COLO668 (cell line): Measurements from ENCODE around the gene TPK1.
"Not testable (repeated sequence)": the region's sequence is repeated elsewhere in the genome, so short reads cannot be mapped to it uniquely, and the experiment has no call there.

Experiments used
- DNase-seq: peaks from one replicate; lab custom pipeline; 2025; ENCODE audit not compliant: unreplicated experiment; lab: John Stamatoyannopoulos, UW

The TPK1 gene

DNA sequence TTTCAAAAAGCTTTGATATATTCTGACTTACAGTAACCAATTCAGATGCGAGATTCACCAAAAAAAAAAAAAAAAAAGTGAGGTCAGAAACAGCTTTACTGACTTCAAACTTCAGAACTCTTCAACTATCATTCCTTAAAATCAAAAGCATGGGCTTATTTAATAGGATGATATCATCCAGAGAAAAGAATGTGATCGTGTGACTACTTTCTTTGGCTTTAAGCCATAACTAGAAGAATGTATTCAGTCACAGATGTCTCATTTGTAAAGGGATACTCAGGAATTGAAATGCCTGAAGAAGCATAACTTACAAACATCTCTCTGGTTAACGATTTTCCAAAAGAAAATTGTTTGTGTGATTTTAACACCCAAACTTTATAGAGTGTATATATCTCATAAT lies 11.5 kb downstream of the TPK1 start:
- no peak for DNase-seq

DNA sequence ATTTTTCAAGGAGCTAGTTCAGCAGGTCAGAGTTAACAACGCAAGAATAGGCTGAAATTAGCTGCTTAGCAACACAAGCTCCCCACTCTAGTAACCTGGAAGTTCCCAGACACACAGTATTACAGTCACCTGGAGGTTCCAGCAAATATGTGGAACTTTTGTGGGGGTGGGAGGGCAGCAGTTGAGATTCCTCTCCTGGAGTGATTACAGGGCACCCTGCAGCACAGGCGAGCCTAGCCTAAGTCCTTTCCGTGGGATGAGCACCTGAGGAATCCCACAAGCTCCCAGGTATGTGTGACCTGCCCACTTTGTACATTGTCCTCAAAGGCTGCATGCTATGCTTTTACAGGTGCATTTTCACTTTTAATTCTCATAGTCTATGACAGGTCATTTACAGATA lies 13.6 kb downstream of the TPK1 start:
- DNase-seq, result peak; percentile 8

DNA sequence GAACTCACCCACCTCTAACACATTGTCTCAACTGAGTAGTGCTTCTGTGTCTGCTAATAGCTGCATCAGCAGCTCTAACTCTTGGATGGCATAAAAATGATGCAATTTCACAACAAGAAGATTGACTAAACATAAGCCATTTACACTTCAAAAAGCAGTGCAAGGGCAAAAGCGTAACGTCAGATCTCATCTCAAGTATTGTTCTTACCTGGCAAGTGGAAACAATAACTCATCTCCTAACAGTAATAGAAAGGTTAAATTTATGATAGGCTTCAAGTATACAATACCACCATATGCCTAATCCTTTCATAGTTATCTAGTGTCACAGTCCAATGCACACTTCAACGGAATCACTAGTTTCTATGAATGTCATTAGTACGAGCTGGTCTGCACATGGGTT lies 14.8 kb downstream of the TPK1 start:
- peak; percentile 22 for DNase-seq

DNA sequence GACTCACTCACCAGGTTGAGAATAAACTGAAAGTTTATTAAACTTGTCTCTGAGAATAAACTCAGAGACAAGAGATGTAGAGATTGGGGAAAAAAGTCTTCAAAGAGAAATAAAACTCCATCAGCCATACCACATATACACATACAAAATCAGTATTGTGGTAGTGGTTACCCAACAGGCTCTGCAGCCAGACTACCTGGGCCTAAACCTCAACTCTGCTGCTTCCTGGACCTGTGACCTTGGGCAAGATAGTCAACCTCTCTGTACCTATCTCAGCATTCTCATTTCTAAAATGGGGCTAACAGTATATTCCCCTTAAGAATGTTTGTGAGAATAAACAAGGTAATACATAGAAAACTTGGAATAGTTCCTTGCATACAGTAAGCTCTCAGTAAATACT lies 15.3 kb downstream of the TPK1 start:
- no peak for DNase-seq

DNA sequence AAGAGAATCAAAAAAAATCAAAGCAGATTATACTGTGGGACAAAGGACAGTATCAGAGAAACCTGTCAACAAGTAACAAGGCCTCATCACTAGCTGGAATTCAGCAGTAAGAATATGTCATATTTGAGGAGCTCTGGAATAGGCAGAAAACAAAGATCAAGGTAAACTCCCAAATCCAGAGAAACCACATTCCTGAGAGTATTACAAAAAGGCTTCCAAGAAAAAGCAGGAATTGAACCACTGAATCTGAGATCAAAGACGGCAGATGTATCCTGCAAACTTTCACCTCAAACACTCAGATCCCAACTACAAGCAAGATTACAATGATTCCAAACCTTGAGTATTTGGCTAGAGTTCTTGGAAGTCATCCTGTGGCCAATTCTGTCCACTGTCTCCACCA lies 16.3 kb downstream of the TPK1 start:
- DNase-seq, result no peak

DNA sequence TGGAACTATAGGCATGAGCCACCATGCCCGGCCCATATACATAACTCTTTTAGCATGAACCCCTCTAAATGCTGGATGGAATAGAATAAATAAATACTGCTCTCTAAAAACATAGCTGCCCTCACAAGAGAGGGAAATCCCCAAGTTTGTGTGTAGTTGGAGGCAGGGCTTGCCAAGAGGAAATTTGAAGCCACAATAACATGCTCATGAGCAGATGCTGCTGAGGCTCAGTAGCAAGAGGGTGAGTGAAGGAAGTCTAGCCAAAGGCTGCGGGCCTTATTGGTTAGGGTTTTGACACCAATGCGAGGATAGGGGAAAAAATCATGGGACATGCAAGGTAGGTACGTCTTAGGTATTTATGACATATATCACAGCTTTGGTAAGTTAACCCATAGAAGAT lies 17.3 kb downstream of the TPK1 start:
- DNase-seq, result peak; percentile 33

DNA sequence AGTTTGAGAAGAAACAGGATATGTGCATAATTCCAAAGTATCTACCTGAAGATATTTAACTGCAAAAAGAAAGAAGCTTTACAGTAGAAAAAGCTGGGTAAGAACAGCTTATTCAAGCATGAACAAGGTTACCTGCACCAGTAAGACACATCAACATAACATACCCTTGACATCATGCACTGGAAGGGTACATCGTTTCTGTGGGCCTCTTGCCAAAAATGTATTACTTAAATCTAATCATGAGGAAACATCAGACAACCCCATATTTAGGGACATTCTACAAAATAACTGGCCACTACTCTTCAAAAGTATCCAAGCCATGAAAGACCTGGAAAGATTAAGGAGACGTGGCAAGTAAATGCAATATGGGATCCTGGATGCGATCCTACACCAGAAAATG lies 18.9 kb downstream of the TPK1 start:
- no peak for DNase-seq

DNA sequence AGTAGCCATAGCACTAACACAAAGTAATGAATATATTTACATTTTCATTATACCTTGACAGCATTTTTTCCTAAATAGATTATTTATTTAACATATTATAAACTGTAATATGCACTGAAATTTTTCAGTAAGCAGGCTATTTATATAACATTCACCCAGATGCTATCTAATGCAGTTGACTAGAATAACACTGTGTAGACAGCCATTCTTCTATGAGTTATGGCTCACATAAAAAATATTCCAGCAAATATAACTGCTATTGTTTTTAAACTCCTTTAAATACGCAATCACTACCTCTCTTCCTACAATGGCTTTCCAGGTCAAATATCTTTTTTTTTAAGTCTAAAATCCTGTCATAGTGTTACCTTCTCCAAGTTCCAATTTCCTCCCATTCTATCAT lies 21.6 kb downstream of the TPK1 start:
- DNase-seq, result no peak

DNA sequence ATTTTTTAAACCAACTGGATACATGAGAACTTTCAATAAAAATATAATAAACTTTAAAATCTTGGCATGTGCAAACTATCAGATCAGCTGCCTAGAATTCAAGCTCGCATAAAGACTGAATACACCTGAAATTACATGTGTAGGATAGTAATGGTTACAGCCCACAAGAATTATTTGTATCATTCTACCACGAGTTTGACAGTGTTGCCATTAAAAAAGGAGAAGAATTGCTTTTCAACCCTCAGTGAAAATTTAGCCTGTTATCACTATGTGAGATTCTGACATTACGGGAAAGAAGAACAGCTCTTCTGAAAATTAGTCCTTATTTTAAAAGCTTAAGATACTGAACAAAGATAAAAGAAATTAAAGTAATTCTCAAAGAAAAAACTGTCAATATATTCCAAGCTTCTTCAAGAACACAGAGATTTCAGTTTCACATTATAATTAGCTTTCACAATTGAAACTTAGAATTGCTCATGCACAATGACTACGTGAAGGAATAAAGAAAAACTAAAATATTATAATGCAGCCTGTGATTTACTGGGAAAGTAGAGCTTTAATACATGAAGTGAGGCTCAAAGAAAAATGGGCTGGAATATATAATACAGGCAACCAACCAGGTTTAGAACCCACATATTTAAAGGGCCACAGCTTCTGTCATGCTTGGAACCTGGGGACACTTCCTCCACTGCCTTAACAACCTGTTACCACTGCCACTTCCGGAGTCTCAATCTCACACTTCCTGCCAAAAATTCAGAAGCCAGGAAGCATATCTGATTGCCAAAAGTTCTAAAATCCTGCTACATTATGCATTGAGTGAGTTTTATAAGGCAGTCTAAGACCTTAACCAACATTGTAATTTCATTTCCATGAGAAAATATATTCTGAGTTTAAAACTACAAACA lies 23.2 kb downstream of the TPK1 start:
- no peak for DNase-seq

DNA sequence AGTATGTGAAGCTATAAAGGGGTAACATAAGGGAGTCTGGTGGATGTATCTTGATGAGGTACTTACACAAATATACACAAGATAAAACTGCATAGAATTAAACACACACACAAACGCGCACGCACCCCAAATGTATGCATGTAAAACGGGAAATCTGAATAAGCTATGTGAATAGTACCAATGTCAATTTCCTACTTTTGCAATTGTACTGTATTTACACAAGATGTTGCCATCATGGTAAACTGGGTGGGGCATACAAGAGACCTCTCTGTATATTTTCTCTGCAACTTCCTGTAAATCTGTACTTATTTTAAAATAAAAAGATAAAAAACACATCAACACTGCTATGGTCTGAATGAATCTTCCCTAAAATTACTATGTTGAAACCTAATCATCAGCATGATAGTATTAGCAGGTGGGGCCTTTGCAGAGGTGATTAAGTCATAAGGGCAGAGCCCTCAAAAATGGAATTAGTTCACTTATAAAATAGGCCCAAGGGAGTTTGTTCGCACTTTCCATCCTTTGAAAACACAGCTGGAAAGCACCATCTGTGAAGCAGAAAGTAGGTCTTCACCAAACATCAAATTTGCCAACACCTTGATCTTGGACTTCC lies 30.1 kb downstream of the TPK1 start:
- no peak for DNase-seq

DNA sequence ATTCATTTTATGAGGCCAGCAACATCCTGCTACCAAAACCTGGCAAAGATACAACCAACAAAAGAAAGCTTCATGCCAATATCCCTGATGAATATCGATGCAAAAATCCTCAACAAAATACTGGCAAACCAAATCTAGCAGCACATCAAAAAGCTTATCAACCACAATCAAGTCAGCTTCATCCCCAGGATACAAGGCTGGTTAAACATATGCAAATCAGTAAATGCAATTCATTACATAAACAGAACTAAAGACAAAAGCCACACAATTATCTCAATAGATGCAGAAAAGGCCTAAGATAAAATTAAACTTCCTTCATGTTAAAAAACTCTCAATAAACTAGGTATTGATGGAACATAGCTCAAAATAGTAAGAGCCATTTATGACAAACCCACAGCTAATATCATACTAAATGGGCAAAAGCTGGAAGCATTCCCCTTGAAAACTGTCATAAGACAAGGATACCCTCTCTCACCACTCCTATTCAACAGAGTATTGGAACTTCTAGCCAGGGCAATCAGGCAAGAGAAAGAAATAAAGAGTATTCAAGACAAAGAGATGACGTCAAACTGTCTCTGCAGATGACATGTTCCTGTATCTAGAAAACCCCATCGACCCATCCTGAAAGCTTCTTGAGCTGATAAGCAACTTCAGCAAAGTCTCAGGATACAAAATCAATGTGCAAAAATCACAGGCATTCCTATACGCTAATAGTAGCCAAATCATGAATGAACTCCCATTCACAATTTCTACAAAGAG lies 35.0 kb downstream of the TPK1 start:
- DNase-seq, result not testable (repeated sequence)

DNA sequence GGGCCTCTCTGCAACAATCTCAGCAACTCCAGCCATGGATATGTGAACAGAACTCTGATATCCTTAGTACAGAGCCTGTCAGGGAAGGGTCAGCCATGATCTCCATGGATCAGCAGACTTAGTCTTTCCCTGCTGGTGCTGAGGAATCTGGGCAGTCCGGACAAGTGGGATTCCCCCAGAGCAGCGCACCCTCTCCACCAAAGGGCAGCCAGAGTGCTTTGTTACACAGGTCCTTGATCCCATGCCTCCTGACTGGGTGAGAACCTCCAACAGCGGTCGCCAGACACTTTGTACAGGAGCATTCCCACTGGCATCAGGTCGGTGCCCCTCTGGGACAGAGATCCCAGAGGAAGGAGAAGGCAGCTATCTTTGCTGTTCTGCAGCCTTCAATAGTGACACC lies 38.9 kb downstream of the TPK1 start:
- DNase-seq, result no peak

DNA sequence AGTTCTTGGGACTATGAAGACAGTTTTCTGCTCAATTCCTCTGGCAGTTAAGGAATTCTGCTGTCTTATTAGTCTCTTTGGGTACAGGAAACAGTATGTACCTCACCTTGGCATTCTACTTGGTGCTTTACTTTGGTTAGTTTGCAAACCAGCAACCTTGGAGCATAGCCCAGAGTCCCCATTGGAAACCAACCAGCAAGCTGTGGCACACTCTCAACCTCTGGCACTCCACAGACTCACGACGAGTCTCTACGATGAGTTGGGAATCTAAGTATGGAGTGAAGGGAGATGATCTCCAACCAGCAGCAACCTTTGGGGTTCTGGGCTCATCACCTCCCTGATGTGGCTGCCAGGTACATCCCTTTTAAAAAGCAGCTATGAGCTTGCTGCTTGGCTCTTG lies 43.8 kb downstream of the TPK1 start:
- no peak for DNase-seq

DNA sequence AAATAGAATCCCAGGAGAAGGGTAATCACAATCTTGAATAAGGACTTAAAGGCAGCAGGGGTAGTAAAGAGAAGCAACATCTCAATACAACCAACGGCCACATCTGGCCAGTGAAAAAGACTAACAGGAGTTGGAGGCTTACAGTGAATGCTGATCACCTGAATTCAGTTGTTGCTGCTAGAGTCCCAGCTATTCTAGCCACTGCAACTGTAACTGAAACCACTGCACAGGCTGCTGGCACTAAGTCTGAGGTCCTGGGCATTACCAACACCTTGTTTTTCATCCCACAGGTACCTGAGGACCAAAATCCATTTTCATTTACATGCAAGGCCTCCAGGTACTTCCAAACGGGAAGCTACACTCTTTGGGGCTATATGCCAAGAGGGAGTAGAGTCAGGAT lies 44.4 kb downstream of the TPK1 start:
- DNase-seq, result no peak

DNA sequence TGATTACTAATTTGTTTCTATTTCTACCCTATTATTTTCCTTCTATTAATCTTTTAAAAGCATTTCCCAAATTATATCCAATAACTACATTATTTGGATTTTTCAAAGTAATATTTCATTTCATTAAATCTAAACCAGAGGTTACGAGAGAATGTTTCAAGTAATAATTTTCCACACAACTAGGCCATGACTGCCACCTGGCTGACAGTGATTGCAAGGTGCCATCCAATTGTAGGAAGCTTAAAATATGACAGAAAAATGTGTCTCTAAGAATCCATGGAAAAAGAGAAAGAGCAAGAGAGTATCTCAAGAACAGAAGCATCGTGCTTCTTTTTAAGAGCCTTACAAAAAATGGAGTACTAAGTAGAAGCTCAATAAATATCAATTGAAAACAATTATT lies 48.7 kb downstream of the TPK1 start:
- DNase-seq, result no peak

DNA sequence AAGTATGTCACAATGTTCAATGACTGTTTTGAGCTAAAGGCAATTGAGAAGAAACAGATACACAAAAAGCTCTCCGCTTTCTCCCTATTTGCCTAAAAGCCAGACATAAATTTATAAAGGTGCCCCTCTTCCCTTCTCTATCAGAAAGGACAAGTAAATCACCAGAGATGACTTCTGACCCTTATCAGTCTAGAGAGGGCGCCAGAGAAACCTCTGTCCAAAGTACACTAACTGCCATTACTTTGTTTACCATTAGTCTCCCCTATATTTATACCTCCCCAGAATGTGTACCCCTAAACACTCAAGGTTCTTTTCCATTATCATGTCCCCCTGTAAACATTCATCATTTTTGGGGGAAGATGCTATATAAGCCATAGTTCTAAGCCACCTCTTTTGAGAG lies 49.3 kb downstream of the TPK1 start:
- DNase-seq, result no peak

DNA sequence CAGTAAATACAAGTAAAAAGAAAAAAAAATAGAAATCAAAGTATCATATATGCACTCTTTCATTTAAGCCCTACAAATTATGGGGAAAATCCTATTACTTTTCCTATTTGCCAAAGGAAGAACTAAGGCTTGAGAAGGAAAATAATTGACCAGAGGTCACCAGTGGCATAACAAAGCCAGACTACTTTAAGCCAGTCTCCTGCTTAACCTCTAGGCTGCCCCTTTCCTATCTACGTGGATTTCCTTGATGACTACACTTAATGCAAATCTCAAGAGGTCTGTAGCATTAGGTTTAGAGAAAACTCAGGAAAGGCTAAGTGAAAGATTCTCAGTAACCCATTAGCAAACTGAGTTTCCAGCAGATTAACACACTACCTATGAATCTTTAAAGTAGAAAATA lies 49.8 kb downstream of the TPK1 start:
- no peak for DNase-seq

DNA sequence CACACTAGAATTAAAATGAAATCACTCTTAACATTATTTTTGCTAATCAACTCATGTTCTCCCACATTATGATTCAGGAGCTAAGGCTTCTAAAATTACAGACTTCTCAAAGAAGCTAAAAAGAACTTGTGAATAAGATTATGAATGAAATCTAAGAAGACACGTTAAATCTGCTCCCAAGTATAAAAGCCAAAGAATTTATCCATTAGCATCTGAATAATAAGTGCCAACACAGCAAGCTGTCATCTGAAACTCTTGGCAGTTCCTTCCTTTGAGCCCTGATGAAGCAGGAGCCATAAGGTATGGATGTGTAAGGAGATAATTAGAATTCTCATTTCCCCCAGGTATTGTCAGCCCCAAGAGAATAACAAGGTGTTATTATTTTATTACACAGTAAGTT lies 50.3 kb downstream of the TPK1 start:
- DNase-seq, result no peak

DNA sequence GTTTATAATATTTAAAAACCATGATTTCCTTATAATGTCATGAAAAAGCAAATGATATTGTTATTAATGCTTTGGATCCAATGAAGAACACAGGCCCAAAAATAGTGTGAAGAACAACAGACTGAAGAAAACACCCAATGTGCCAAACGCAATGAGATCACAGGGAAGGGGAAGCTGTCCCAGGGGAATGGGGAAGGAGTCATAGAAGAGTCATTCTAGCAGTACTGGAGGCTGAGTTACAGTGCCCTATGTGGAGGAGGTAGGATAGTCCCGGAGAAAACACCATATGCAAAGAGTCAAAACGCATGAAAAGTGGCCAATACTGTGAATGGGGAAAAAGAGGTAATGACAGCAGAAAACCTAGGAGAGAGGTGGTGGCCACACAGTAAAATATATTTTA lies 50.9 kb downstream of the TPK1 start:
- DNase-seq, result no peak

DNA sequence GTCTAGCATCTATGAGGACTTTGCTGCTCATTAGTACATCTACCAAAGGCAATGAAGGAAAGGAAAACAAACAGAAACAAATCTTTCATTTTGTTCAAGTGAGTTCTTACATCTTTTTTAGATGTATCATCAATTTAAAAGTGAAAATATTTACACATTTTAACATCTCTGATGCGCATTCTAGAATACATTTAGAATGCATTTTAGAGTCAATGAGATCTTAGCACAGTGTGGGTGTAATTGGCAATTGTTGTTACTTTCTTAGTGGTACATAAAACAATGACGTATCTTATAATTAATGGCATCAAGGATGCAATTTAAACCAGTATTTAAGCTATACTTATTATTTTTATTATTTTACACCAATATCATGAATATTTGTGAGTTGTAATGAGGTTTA lies 51.4 kb downstream of the TPK1 start:
- no peak for DNase-seq

DNA sequence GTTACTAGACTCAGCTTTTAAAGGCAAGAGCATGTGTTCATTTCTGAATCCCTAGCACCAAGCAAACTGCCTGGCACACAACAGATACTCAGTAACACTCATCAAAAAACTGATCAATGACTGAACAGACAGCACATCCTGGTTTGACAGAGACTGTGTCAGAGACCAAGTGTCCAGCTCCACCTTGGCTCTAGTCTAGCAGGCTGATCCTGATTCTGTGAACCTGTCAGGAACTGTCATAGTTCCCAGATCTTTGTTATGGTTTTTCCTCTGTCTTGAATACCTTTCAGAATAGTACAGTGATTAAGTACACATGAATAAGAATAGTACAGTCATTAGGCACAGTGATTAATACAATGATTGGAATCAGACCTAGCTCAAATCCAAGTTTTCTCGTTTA lies 53.0 kb downstream of the TPK1 start:
- no peak for DNase-seq

DNA sequence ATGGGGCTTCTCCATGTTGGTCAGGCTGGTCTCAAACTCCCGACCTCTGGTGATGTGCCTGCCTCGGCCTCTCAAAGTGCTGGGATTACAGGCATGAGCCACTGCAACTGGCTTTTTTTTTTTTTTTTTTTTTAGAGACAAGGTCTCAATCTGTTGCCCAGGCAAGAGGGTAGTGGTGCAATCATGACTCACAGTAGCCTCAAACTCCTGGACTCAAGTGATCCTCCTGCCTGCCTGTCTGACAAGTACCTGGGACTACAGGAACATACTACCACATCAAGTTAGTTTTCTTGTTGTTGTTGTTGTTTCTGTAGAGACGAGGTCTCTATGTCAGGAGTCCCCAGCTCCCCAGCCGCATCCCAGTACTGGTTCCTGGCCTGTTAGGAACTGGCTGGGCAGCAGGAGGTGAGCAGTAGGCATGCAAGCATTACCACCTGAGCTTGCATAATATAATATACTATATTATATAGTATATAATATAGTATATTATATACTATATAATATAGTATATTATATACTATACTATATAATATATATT lies 55.7 kb downstream of the TPK1 start:
- no peak for DNase-seq
